HG03342 (cell line): ENCODE data around the gene UBR1.

Experiments used
- ATAC-seq: cut with Tn5 transposase; IDR thresholded peaks from one replicate; pipeline ENCODE4 v1.9.1; 2021; ENCODE audit warnings: mild to moderate bottlenecking, moderate library complexity; ENCODE audit not compliant: unreplicated experiment

The UBR1 gene

GRCh38 chr15:43111354-43111753, 5.5 kb upstream of the UBR1 start:
- ATAC-seq: no peak

GRCh38 chr15:43107751-43108150, 1.9 kb upstream of the UBR1 start:
- ATAC-seq: no peak

- no peak for ATAC-seq
Observed at GRCh38 chr15:43106486-43106829, 620 bp upstream of the UBR1 start.

- no peak for ATAC-seq
Observed at GRCh38 chr15:43105077-43105736, 631 bp downstream of the UBR1 start.

- no peak for ATAC-seq
Observed at GRCh38 chr15:43104426-43104825, 1.4 kb downstream of the UBR1 start.

GRCh38 chr15:43103907-43104306, 1.9 kb downstream of the UBR1 start:
- ATAC-seq: no peak

- no peak for ATAC-seq
Observed at GRCh38 chr15:43102187-43102586, 3.7 kb downstream of the UBR1 start.

- no peak for ATAC-seq
Observed at GRCh38 chr15:43100971-43101370, 4.9 kb downstream of the UBR1 start.

GRCh38 chr15:43099105-43099845, 6.6 kb downstream of the UBR1 start:
- ATAC-seq: no peak

GRCh38 chr15:43096411-43096810, 9.4 kb downstream of the UBR1 start:
- ATAC-seq: no peak

- no peak for ATAC-seq
Observed at GRCh38 chr15:43095708-43096347, 10.0 kb downstream of the UBR1 start.

- no peak for ATAC-seq
Observed at GRCh38 chr15:43095243-43095642, 10.6 kb downstream of the UBR1 start.

- ATAC-seq: no peak
Observed at GRCh38 chr15:43094416-43095030, 11.3 kb downstream of the UBR1 start.

- no peak for ATAC-seq
Observed at GRCh38 chr15:43093026-43093425, 12.8 kb downstream of the UBR1 start.

- no peak for ATAC-seq
Observed at GRCh38 chr15:43091859-43092258, 14.0 kb downstream of the UBR1 start.

- no peak for ATAC-seq
Observed at GRCh38 chr15:43086551-43086950, 19.3 kb downstream of the UBR1 start.

GRCh38 chr15:43085921-43086320, 19.9 kb downstream of the UBR1 start:
- ATAC-seq: no peak

- ATAC-seq: no peak
Observed at GRCh38 chr15:43082509-43082908, 23.3 kb downstream of the UBR1 start.

GRCh38 chr15:43081283-43081682, 24.6 kb downstream of the UBR1 start:
- ATAC-seq: no peak

GRCh38 chr15:43071451-43071850, 34.4 kb downstream of the UBR1 start:
- no peak for ATAC-seq

- no peak for ATAC-seq
Observed at GRCh38 chr15:43070893-43071292, 34.9 kb downstream of the UBR1 start.

- ATAC-seq: no peak
Observed at GRCh38 chr15:43070249-43070648, 35.6 kb downstream of the UBR1 start.
